MCF 10A (cell line): ENCODE results near the gene FNTB. TPM values are rescaled to one million over a fixed set of nuclear protein-coding genes. Genes with fewer than 3 reads are reported as not detected.

ENCODE experiments used
- BruUV-seq: library from RNA; stranded (reverse); fragments of 400-500 nt; replicated peaks from 2 replicates; lab custom pipeline; 2021; lab: Mats Ljungman, UMichigan
- CTCF ChIA-PET: fragments of 300-600 bp; sonication (Branson Sonifier 250); formaldehyde crosslinking; extraction: SDS; loops from one replicate; lab custom pipeline; 2021; ENCODE audit warnings: antibody characterized with exemption, inconsistent platforms; lab: Yijun Ruan, JAX
- POLR2A ChIA-PET: fragments of 300-600, 350-650 bp; sonication (Branson Sonifier 250); formaldehyde crosslinking; extraction: SDS; loops from one replicate; lab custom pipeline; 2020; ENCODE audit warnings: antibody characterized with exemption, inconsistent platforms; lab: Yijun Ruan, JAX
- DNase-seq: peaks from one replicate; pipeline ENCODE4 v3.0.0-alpha.2; 2018; ENCODE audit not compliant: unreplicated experiment
- H3K27ac Mint-ChIP-seq: one replicate; pipeline ENCODE4 v1.8.0; 2022; ENCODE audit warnings: mild to moderate bottlenecking, low read depth, mixed read lengths; ENCODE audit not compliant: unreplicated experiment
- H3K27me3 Mint-ChIP-seq: one replicate; pipeline ENCODE4 v1.8.0; 2022; ENCODE audit warnings: mixed read lengths; ENCODE audit not compliant: insufficient read depth, unreplicated experiment
- H3K36me3 Mint-ChIP-seq: one replicate; pipeline ENCODE4 v1.8.0; 2022; ENCODE audit warnings: mild to moderate bottlenecking, moderate library complexity, mixed read lengths; ENCODE audit not compliant: insufficient read depth, unreplicated experiment
- H3K4me1 Mint-ChIP-seq: one replicate; pipeline ENCODE4 v1.8.0; 2022; ENCODE audit warnings: mixed read lengths; ENCODE audit not compliant: insufficient read depth, unreplicated experiment
- H3K4me3 Mint-ChIP-seq: one replicate; pipeline ENCODE4 v1.8.0; 2022; ENCODE audit warnings: mild to moderate bottlenecking, moderate library complexity, mixed read lengths; ENCODE audit not compliant: unreplicated experiment
- H3K9me3 Mint-ChIP-seq: one replicate; pipeline ENCODE4 v1.8.0; 2022; ENCODE audit warnings: mixed read lengths; ENCODE audit not compliant: unreplicated experiment
- intact Hi-C: fragments of 100-400 bp; cut with micrococcal nuclease; formaldehyde crosslinking; loops from 2 replicates; pipeline ENCODE4 v1.14.1; 2022
- total RNA-seq: library from RNA; stranded (reverse); gene quantifications from 2 replicates; pipeline ENCODE4 v1.2.3, GENCODE V29; 2022
- TF ChIP-seq, protein P1 (sequence below): fragments of 200-600 bp; IDR thresholded peaks from one replicate; pipeline ENCODE4 v1.8.0; 2022; ENCODE audit warnings: antibody characterized with exemption, mild to moderate bottlenecking; ENCODE audit not compliant: unreplicated experiment

FNTB gene
- total RNA-seq, 1 experiment from 2014 or later, result 12.2 TPM

DNA sequence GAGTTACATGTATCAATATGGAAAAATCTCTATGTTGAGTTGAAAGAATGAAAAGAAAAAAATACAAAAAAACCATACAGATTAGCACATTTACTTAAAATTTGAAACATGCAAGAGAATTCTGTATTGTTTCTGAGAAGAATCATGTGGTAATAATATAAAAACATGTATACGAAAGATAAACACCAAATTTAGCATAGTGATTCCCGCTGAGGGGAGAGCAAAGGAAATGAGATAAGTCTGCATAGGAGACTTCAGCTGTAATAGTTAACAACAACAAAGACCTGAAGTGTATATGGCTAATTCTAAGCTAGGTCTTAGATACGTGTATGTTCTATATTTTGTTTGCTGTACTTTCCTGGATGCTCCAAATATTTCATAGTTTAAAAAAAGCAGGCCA, 46.5 kb downstream of the FNTB start:
- ChIA-PET CTCF (interaction anchor here (1.0 to 2.9 kb wide), 3 partner anchors 8 to 46 kb away, joined by 4 to 25 read pairs (median 7); no protein-coding TSS in a partner anchor), POLR2A (no interaction called here)
- Mint-ChIP-seq H3K27ac (no peak overlapping the region), H3K9me3 (no peaks in the 10 kb centered on the region), H3K4me1 (peaks cover 5% of the 10 kb centered on the region), H3K36me3 (peaks cover 18% of the 10 kb centered on the region), H3K27me3 (no peaks in the 10 kb centered on the region), H3K4me3 (no peak overlapping the region)
- TF ChIP-seq, protein P1, sequence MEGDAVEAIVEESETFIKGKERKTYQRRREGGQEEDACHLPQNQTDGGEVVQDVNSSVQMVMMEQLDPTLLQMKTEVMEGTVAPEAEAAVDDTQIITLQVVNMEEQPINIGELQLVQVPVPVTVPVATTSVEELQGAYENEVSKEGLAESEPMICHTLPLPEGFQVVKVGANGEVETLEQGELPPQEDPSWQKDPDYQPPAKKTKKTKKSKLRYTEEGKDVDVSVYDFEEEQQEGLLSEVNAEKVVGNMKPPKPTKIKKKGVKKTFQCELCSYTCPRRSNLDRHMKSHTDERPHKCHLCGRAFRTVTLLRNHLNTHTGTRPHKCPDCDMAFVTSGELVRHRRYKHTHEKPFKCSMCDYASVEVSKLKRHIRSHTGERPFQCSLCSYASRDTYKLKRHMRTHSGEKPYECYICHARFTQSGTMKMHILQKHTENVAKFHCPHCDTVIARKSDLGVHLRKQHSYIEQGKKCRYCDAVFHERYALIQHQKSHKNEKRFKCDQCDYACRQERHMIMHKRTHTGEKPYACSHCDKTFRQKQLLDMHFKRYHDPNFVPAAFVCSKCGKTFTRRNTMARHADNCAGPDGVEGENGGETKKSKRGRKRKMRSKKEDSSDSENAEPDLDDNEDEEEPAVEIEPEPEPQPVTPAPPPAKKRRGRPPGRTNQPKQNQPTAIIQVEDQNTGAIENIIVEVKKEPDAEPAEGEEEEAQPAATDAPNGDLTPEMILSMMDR, result no peak
- intact Hi-C loops, result no loop called here
- DNase-seq, result no peak
- no TSS peak for BruUV-seq

DNA sequence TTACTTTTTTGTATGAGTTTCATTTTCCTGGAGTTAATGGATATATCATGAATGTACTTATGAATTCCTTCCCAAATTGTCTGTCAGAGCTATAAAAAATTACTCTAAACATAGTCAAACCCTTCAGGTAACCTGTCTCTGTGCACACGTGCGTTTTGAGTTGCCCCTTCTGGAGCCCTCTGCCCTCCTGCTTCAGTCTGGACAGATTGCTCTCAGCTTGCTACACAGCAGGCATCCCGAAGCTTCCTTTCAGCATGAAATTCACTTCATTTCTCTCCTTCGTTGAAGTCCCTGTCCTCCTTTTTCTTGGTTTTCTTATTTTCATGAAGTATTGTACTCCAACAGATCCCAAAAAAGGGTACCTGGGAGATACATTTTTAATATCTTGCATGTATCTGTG, 47.3 kb downstream of the FNTB start:
- no peak overlapping the region for H3K4me3 Mint-ChIP-seq
- CTCF ChIA-PET, result interaction anchor here (1.2 to 2.9 kb wide), 2 partner anchors 9 to 13 kb away, joined by 7 to 25 read pairs; no protein-coding TSS in a partner anchor

DNA sequence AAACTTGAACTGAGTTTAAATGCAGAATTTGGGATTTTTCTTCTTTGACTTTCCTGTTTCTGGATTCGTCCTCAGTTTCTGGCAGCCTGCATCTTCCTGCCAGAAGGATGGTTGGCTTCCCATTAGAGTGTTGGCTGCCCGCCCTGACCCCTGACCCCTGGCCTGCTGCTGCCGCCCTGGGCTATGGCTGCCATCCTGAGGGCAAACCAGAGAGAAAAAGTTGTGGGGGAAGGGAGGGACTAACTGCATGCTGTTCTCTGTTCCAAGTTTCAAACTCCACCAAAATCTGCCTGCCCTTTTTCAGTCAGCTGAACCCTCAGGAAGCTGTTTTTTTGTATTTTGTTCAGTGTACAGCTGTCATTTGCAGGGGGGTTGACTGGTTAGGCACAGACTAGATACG, 48.4 kb downstream of the FNTB start:
- TF ChIP-seq, protein P1, result no peak
- H3K27me3 Mint-ChIP-seq, result no peaks in the 10 kb centered on the region
- no peak for DNase-seq
- BruUV-seq, result no TSS peak
- POLR2A ChIA-PET, result interaction anchor here (1.1 to 1.2 kb wide), 2 partner anchors 20 to 120 kb away, joined by 3 read pairs; no protein-coding TSS in a partner anchor
- intact Hi-C loops, result no loop called here
- peaks cover 5% of the 10 kb centered on the region for H3K4me1 Mint-ChIP-seq
- H3K36me3 Mint-ChIP-seq, result peaks cover 9% of the 10 kb centered on the region
- H3K9me3 Mint-ChIP-seq, result no peaks in the 10 kb centered on the region
- CTCF ChIA-PET, result interaction anchor here (1.1 to 2.9 kb wide), 4 partner anchors 8 to 14 kb away, joined by 3 to 25 read pairs (median 4); no protein-coding TSS in a partner anchor
- no peak overlapping the region for H3K4me3 Mint-ChIP-seq
- no peak overlapping the region for H3K27ac Mint-ChIP-seq

More for the DNA sequence above, 47.3 kb downstream of the FNTB start:
- Mint-ChIP-seq H3K27ac (no peak overlapping the region), H3K27me3 (no peaks in the 10 kb centered on the region), H3K9me3 (no peaks in the 10 kb centered on the region), H3K36me3 (peaks cover 12% of the 10 kb centered on the region), H3K4me1 (peaks cover 5% of the 10 kb centered on the region)
- TF ChIP-seq, protein P1, result no peak
- no TSS peak for BruUV-seq
- POLR2A ChIA-PET, result interaction anchor here (0.7 to 1.2 kb wide), 2 partner anchors 15 to 119 kb away, joined by 3 read pairs; no protein-coding TSS in a partner anchor
- intact Hi-C loops, result no loop called here
- no peak for DNase-seq

DNA sequence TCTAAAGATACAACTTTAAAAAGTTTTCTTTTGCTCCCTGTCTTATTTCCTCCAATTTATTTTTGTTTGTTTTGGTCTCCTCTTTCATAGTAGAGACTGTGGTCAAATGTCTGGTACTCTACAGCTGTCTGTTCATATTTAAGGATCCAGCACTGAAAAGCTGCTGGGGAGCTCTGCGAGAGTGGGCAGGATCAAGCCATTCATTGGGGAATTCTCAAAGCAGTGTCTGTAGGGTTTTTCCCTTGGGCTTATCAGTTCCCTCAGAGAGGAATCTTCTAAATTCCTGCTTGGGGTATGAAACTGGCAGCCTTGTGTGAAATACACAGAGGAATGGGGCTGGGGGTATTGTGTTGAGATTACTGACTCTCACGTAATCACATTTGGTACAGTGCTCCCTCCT, 52.3 kb downstream of the FNTB start:
- Mint-ChIP-seq H3K4me3 (no peak overlapping the region), H3K27me3 (no peaks in the 10 kb centered on the region), H3K27ac (no peak overlapping the region), H3K36me3 (peaks cover 21% of the 10 kb centered on the region), H3K4me1 (peaks cover 5% of the 10 kb centered on the region), H3K9me3 (no peaks in the 10 kb centered on the region)
- no peak for DNase-seq
- intact Hi-C loops, result no loop called here
- TF ChIP-seq, protein P1, result no peak
- no TSS peak for BruUV-seq
- POLR2A ChIA-PET, result no interaction called here
- CTCF ChIA-PET, result no interaction called here
